Activated CD4-positive, alpha-beta memory T cell treated with anti-CD3 and anti-CD28 coated beads, Interleukin-2, amount 10 ng/mL, durations not matched to agents 7 days and 5 days (primary cell): ENCODE measurements around the gene AMN. TPM values are rescaled to one million over a fixed set of nuclear protein-coding genes. Genes with fewer than 3 reads are reported as not detected.
"Not testable (repeated sequence)": the region's sequence is repeated elsewhere in the genome, so short reads cannot be mapped to it uniquely, and the experiment has no call there.

Source experiments
- CTCF ChIA-PET: fragments of 350-600 bp; sonication (Branson Sonifier 250); formaldehyde crosslinking; loops from one replicate; lab custom pipeline; 2021; ENCODE audit warnings: antibody characterized with exemption, inconsistent platforms; lab: Charles Lee
- POLR2A ChIA-PET: fragments of 350-600 bp; sonication (Branson Sonifier 250); formaldehyde crosslinking; loops from one replicate; lab custom pipeline; 2021; ENCODE audit warnings: antibody characterized with exemption; lab: Charles Lee
- DNase-seq: peaks from one replicate; pipeline ENCODE4 v3.0.0-alpha.2; 2020
- H3K27ac Mint-ChIP-seq: one replicate; pipeline ENCODE4 v1.8.0; 2021; ENCODE audit warnings: mild to moderate bottlenecking, mixed read lengths
- H3K27me3 Mint-ChIP-seq: one replicate; pipeline ENCODE4 v1.8.0; 2021; ENCODE audit warnings: mixed read lengths
- H3K36me3 Mint-ChIP-seq: one replicate; pipeline ENCODE4 v1.8.0; 2021; ENCODE audit warnings: low read depth, mixed read lengths
- H3K4me1 Mint-ChIP-seq: one replicate; pipeline ENCODE4 v1.8.0; 2021; ENCODE audit warnings: mixed read lengths
- H3K4me3 Mint-ChIP-seq: one replicate; pipeline ENCODE4 v1.8.0; 2021; ENCODE audit warnings: mild to moderate bottlenecking, mixed read lengths
- H3K9me3 Mint-ChIP-seq: one replicate; pipeline ENCODE4 v1.8.0; 2021; ENCODE audit warnings: mixed read lengths
- total RNA-seq, 2 experiments: library from RNA; stranded (reverse); gene quantifications; one replicate each; pipeline ENCODE4 v1.2.3, GENCODE V29; 2021

The AMN gene
- total RNA-seq, 2 experiments from 2014 or later, result 0.20 to 0.23 TPM

DNA sequence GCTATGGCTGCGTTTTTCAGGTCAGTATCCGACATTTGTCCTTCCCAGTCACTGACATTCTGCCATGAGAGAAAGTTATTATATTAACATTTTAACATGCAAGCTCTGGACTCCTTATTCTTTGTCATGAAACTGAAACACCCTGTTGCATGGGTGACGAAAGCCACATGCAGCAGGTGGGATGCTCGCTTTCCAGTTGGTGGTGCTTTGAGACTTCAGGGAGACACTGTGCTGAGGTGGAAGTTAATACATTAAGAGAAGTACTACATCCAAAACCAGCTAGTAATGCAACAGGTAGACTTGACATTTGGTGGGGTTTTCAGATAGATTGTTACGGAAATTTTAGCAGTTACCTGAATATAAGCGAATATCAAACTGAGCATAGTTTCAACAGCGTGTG, 32.8 kb upstream of the AMN start:
- no peaks in the 10 kb centered on the region for H3K9me3 Mint-ChIP-seq
- H3K27ac Mint-ChIP-seq, result no peak overlapping the region
- H3K4me1 Mint-ChIP-seq, result no peaks in the 10 kb centered on the region
- no peaks in the 10 kb centered on the region for H3K27me3 Mint-ChIP-seq
- no peak for DNase-seq
- H3K4me3 Mint-ChIP-seq, result no peak overlapping the region
- peaks cover 44% of the 10 kb centered on the region for H3K36me3 Mint-ChIP-seq
- ChIA-PET POLR2A (no interaction called here), CTCF (no interaction called here)

DNA sequence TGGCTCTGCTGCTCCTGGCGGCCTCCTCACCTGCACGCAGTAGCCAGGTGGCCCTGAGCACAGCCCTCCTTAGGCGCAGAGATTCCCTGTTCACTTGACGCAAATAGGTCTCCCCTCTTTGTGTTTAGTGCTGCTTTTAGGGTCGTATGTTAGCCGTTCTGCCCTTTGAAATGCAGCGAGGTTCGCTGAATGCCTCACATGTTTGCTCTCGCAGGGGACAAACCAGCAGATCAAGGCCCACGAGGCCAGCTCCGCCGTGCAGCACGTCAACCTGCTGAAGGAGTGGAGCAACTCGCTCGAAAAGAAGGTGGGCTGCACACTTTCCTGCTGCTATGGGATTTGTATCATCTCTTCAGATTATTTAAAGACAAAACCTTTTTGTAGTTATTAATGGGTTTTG, 31.4 kb upstream of the AMN start:
- ChIA-PET POLR2A (no interaction called here), CTCF (no interaction called here)

DNA sequence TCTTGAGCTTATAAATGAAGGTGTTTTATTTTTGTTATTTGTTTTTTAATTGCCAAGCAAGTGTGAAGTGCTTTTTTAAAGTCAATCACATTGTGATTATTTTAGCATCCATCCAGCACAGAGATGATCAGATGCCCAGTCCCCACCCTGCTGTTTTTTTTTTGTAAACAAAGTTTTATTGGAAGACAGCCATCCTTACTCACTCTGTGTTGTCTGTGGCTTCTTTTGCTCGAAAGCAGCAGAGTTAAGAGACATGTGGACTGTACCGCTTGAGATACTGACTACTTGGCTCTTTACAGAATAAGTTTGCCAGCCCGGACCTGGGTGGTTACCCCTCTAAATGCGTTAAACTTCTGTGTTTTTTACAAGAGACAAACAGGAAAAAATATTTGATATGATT, 30.9 kb upstream of the AMN start:
- ChIA-PET POLR2A (no interaction called here), CTCF (no interaction called here)
- Mint-ChIP-seq H3K36me3 (peaks cover 48% of the 10 kb centered on the region), H3K4me1 (no peaks in the 10 kb centered on the region), H3K4me3 (no peak overlapping the region), H3K9me3 (no peaks in the 10 kb centered on the region), H3K27ac (no peak overlapping the region), H3K27me3 (no peaks in the 10 kb centered on the region)
- DNase-seq, result no peak

More for the DNA sequence above, 31.4 kb upstream of the AMN start:
- Mint-ChIP-seq H3K36me3 (peaks cover 52% of the 10 kb centered on the region), H3K27ac (no peak overlapping the region), H3K4me1 (no peaks in the 10 kb centered on the region), H3K9me3 (no peaks in the 10 kb centered on the region), H3K4me3 (no peak overlapping the region), H3K27me3 (no peaks in the 10 kb centered on the region)
- DNase-seq, result no peak

DNA sequence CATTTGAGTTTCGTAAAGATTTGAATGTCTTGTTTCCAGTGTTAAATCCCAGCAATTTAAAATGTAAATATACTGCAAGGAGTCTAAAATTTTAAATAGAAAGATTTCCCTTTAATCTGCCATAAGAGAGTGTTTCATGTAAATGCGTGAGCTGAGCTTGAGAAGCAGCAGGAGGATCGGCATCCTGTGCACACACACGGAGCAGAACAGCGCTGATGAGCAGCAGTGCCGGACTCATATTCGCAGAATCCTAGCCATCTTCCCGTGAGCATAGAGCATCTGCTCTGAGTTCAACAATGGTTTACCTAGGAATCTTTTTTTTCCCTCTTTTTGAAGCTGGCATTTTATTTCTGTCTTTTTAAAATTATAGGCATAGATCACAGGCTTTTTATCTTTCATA, 29.8 kb upstream of the AMN start:
- no peak overlapping the region for H3K27ac Mint-ChIP-seq
- ChIA-PET CTCF (no interaction called here), POLR2A (no interaction called here)
- DNase-seq, result no peak
- peaks cover 44% of the 10 kb centered on the region for H3K36me3 Mint-ChIP-seq
- no peak overlapping the region for H3K4me3 Mint-ChIP-seq
- H3K4me1 Mint-ChIP-seq, result peaks cover under 1% of the 10 kb centered on the region
- no peaks in the 10 kb centered on the region for H3K9me3 Mint-ChIP-seq
- no peaks in the 10 kb centered on the region for H3K27me3 Mint-ChIP-seq

DNA sequence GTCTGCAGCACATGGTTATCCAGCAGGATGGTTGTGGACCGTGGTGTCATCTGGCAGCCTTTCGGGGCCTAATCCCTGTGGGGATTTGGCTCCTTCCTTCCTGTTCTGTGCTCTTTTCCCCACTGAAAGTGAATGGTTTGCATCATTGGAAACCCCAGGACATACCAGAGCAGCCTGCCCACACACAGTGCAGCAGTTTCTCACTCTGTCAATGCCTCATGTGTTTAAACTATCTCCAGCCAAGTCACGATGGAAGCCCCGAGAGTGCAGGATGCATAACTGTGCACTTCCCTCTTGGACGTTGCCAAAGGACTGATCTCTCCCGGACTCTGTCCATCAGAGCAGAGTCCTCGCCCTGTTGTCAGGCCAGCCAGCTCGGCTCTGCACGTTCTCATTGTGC, 29.0 kb upstream of the AMN start:
- ChIA-PET POLR2A (no interaction called here), CTCF (no interaction called here)
- H3K4me1 Mint-ChIP-seq, result peaks cover 4% of the 10 kb centered on the region
- no peaks in the 10 kb centered on the region for H3K27me3 Mint-ChIP-seq
- H3K4me3 Mint-ChIP-seq, result no peak overlapping the region
- no peak for DNase-seq
- no peak overlapping the region for H3K27ac Mint-ChIP-seq
- H3K9me3 Mint-ChIP-seq, result no peaks in the 10 kb centered on the region
- H3K36me3 Mint-ChIP-seq, result peaks cover 42% of the 10 kb centered on the region

DNA sequence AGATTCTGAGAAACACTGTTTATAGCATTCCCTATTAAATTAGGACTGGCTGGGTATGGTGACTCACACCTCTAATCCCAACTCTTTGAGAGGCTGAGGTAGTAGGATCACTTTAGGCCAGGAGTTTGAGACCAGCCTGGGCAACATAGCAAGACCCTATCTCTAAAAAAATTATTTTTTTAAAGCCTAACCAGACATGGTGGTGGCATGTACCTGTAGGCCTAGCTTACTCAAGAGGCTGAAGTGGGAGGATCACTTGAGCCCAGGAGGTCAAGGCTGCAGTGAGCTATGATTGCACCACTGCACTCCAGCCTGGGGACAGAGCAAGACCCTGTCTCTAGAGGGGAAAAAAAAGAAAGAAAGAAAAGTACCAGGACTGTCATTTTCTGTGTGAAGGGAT, 25.7 kb upstream of the AMN start:
- Mint-ChIP-seq H3K36me3 (peaks cover 42% of the 10 kb centered on the region), H3K4me1 (peaks cover 19% of the 10 kb centered on the region), H3K27ac (peak overlapping the region; percentile 9)
- not testable (repeated sequence) for H3K4me3 Mint-ChIP-seq, DNase-seq, H3K27me3 Mint-ChIP-seq, H3K9me3 Mint-ChIP-seq
- CTCF ChIA-PET, result interaction anchor here (1.1 kb wide), 1 partner anchor 208 kb away, joined by 3 read pairs; no protein-coding TSS in a partner anchor
- POLR2A ChIA-PET, result interaction anchor here (1.1 to 1.4 kb wide), 2 partner anchors 10 to 17 kb away, joined by 3 to 4 read pairs; no protein-coding TSS in a partner anchor

DNA sequence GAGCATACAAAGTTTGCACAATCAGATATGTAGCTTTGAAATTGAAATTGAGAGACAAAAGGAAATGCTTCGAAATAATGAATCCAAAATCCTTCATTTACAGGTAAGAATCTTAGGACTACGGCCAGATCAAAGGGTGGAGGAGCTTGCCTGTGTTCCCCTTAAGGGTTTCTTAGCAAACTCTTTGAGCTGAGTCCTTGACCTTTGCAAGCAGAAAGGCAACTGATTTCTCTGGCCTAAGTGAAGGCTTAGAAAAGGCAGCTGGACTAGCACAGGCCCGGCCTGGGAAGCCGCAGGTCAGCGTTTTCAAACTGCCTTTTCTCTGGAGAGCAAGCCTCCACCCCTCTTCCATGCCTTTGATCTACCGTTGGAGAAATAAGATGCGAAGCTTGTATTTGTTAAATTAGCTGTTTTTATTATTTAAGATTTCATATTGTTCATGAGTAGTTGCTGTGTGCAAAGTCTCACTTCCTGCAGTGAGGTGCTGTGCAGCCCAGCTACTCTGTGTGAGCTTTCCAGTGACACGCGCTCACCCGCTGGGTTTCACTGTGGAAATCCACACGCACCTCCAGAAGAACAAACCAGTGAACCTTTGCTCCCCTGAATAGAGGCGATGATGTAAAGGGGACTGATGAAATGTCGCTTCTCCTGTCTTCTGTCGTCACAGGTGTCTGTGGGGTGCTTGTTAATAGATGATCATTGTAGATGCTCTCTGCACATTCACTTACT, 25.0 kb upstream of the AMN start:
- H3K36me3 Mint-ChIP-seq, result peaks cover 39% of the 10 kb centered on the region
- H3K9me3 Mint-ChIP-seq, result no peaks in the 10 kb centered on the region
- ChIA-PET CTCF (interaction anchor here (0.6 to 1.7 kb wide), 3 partner anchors 203 to 403 kb away, joined by 3 to 5 read pairs (median 4); no protein-coding TSS in a partner anchor), POLR2A (interaction anchor here (1.1 to 1.4 kb wide), 2 partner anchors 10 to 18 kb away, joined by 3 to 4 read pairs; no protein-coding TSS in a partner anchor)
- no peak for DNase-seq
- H3K27me3 Mint-ChIP-seq, result no peaks in the 10 kb centered on the region
- no peak overlapping the region for H3K4me3 Mint-ChIP-seq
- no peak overlapping the region for H3K27ac Mint-ChIP-seq
- peaks cover 19% of the 10 kb centered on the region for H3K4me1 Mint-ChIP-seq

DNA sequence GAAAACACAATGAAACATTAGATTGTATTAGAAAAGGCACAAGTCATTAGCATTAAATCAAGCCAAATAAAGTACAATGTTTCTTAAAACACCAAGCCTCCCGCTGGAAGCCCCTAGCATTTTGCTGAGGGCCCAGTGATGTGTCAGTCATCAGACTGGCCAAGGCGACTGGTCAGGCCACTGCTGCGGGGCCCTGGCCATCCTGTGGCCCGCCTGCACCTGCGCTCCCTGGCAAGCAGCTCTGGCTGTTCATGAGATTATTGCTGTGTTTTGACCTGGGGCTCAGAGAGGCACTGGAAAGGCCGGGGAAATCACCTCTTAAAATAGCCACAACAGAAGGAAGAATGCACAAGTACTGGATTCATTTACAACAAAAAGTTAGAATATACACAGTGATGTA, 24.2 kb upstream of the AMN start:
- H3K36me3 Mint-ChIP-seq, result peaks cover 37% of the 10 kb centered on the region
- no peak overlapping the region for H3K27ac Mint-ChIP-seq
- H3K27me3 Mint-ChIP-seq, result no peaks in the 10 kb centered on the region
- POLR2A ChIA-PET, result no interaction called here
- H3K4me3 Mint-ChIP-seq, result no peak overlapping the region
- CTCF ChIA-PET, result interaction anchor here (1.7 kb wide), 1 partner anchor 204 kb away, joined by 5 read pairs; no protein-coding TSS in a partner anchor
- no peak for DNase-seq
- peaks cover 19% of the 10 kb centered on the region for H3K4me1 Mint-ChIP-seq
- no peaks in the 10 kb centered on the region for H3K9me3 Mint-ChIP-seq

DNA sequence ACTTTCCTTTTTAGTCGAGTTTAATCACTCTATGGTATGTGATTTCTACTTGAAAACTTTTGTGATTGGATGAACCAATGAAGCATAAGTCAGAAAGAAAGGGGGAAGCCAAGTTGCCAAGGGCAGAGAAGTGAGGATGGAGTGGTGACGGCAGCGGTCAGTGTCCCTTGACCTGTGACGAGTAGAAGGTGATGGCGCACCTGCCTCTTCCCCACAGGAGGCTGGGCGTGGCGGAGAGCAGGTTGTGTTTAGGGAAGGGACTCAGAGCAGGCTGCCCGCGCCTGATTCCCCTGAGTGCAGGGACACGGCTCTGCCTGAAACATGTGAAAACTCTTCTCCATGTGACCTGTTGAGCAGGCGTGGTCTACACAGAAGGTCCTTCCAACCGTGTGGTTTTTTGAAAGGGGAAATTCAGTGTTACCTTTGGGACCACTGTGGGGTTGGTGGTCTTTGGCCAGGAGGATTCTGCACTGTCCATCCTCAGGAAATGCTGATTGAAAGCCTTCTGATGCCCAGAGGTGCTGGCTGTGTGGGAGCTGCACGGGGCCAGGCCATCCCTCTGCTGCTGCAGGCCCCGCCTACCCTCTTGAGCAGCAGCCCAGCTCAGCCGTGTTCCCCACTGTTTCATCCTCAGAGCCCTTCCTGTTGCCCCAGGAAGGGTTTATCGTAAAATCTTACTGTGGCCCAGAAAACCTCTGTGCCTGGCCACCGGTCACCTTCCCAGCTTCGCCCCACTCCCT, 23.5 kb upstream of the AMN start:
- Mint-ChIP-seq H3K4me1 (peaks cover 19% of the 10 kb centered on the region), H3K4me3 (no peak overlapping the region), H3K27ac (no peak overlapping the region), H3K27me3 (no peaks in the 10 kb centered on the region), H3K9me3 (no peaks in the 10 kb centered on the region), H3K36me3 (peaks cover 38% of the 10 kb centered on the region)
- no peak for DNase-seq
- CTCF ChIA-PET, result interaction anchor here (1.7 kb wide), 1 partner anchor 204 kb away, joined by 5 read pairs; no protein-coding TSS in a partner anchor
- POLR2A ChIA-PET, result no interaction called here

DNA sequence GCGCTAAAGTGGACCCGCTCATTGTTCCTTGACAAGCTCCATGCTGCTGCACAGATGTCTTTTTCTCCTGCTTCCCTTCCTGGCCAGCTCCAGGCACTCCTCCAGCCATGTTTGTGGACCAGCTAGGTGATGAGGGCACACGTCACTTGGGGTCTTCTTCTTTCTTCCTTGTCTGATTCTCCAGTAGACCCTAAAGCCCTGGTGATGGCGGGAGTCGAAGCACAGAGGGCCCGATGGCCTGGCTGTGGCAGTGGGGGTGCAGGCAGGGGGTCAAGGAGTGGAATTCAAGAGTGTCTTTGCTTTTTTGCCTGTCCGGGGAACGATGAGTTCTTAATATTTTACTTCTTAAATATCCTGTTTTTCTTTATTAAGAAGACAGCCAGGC, 23.0 kb upstream of the AMN start:
- CTCF ChIA-PET, result no interaction called here
- no peak for DNase-seq
- Mint-ChIP-seq H3K4me3 (no peak overlapping the region), H3K27ac (no peak overlapping the region), H3K27me3 (no peaks in the 10 kb centered on the region), H3K36me3 (peaks cover 38% of the 10 kb centered on the region), H3K4me1 (peaks cover 19% of the 10 kb centered on the region), H3K9me3 (no peaks in the 10 kb centered on the region)
- POLR2A ChIA-PET, result no interaction called here

DNA sequence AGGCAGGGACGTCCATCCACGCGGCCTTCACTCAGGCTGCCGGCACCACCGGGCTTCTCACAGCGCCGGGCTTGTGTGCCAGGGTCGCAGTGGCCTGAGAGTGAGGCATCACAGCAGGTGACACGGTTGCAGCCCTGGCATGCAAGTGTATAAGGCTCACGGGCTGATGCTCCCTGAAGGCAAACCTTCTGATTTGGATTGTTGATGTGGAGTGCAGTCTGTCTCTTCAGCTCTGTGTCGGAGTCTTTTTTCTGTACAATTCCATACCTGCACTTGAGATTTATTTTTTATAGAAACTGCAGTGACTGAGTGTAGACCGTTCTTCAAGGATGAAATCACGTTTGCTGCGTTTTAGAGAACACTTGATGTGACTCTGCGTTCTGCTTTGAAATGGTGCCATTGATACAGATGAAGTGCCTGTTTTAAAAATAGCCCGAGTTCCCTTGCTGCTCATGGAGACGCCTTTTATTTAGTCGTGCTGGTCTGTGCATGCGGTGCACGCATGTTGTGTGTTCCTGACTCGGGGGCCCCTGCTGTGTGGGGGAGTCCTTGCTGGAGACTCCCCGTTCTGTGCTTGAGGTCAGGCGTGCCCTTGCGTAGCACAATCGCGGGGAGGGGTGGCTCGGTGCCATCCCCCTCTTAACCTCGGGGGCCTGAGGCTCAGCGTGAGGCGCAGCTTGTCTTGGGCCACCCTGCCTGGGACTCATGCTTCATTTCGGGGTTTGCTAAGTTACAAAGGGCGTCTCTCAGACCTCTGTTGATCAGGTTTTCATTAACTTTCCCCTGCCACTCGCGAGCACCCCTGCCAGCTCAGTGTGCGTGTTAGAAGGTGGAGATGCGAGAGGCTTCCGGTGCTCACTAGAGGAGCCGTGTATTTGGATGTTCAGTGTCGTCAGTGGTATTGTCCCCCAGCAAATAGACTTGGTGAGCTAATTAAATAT, 21.6 kb upstream of the AMN start:
- Mint-ChIP-seq H3K36me3 (peaks cover 35% of the 10 kb centered on the region), H3K9me3 (no peaks in the 10 kb centered on the region), H3K4me1 (peaks cover 19% of the 10 kb centered on the region), H3K4me3 (no peak overlapping the region), H3K27me3 (no peaks in the 10 kb centered on the region), H3K27ac (peak overlapping the region; percentile 67)
- ChIA-PET POLR2A (no interaction called here), CTCF (no interaction called here)
- no peak for DNase-seq

DNA sequence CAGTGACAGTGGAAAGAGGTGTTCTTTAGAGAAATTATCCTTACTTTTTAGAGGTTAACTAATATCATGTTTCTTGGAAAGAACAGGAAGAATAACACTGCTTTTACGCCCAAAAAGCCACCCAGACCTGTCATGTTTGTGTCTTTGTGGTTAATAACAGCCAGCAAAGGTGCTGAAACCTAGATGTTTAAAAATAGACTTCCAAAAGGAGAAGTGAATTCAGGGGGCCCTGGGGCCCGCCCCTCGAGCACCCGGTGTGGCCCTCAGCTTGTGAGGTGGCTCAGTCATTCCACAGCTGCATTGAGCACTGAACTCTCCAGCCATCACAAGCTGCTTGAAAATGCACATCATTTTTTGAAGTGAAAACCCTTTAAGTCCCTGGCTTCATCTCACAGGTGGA, 20.8 kb upstream of the AMN start:
- DNase-seq, result no peak
- H3K27me3 Mint-ChIP-seq, result no peaks in the 10 kb centered on the region
- H3K4me1 Mint-ChIP-seq, result peaks cover 19% of the 10 kb centered on the region
- H3K4me3 Mint-ChIP-seq, result no peak overlapping the region
- peaks cover 38% of the 10 kb centered on the region for H3K36me3 Mint-ChIP-seq
- peak overlapping the region; percentile 67 for H3K27ac Mint-ChIP-seq
- POLR2A ChIA-PET, result no interaction called here
- CTCF ChIA-PET, result no interaction called here
- no peaks in the 10 kb centered on the region for H3K9me3 Mint-ChIP-seq
